ENCODE data around the gene MCEE. TPM values are rescaled to one million over a fixed set of nuclear protein-coding genes. Genes with fewer than 3 reads are reported as not detected.

Gene MCEE
- total RNA-seq, 1 donor = 18.8 TPM

- TF ChIP-seq, protein P1, sequence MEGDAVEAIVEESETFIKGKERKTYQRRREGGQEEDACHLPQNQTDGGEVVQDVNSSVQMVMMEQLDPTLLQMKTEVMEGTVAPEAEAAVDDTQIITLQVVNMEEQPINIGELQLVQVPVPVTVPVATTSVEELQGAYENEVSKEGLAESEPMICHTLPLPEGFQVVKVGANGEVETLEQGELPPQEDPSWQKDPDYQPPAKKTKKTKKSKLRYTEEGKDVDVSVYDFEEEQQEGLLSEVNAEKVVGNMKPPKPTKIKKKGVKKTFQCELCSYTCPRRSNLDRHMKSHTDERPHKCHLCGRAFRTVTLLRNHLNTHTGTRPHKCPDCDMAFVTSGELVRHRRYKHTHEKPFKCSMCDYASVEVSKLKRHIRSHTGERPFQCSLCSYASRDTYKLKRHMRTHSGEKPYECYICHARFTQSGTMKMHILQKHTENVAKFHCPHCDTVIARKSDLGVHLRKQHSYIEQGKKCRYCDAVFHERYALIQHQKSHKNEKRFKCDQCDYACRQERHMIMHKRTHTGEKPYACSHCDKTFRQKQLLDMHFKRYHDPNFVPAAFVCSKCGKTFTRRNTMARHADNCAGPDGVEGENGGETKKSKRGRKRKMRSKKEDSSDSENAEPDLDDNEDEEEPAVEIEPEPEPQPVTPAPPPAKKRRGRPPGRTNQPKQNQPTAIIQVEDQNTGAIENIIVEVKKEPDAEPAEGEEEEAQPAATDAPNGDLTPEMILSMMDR (IDR thresholded peaks at IDR 0.05; ENCODE audit: insufficient read depth, low read length) = no peak
- peak; percentile 97 for DNase-seq (ENCODE audit: low read depth)
- peak within 1 kb of the TSS; percentile 99 for H3K4me3 ChIP-seq (ENCODE audit: low read depth, low read length)
Observed at GRCh38 chr2:71068218-71069035, 61.6 kb downstream of the MCEE start, which contains the start of gene NAGK. Gene NAGK (plus strand): TSS chr2:71068648. CDS start chr2:71068684, 36 bp downstream.

GRCh38 chr2:71067567-71068217 is 62.3 kb downstream of the MCEE start:
- peak overlapping the region; percentile 99 for H3K4me3 ChIP-seq (ENCODE audit: low read depth, low read length)
- DNase-seq (ENCODE audit: low read depth) = no peak
- TF ChIP-seq, protein P1 (IDR thresholded peaks at IDR 0.05; ENCODE audit: insufficient read depth, low read length) = no peak

GRCh38 chr2:71066856-71067255 is 63.2 kb downstream of the MCEE start:
- DNase-seq (ENCODE audit: low read depth) = no peak
- no peak overlapping the region for H3K4me3 ChIP-seq (ENCODE audit: low read depth, low read length)
- TF ChIP-seq, protein P1 (IDR thresholded peaks at IDR 0.05; ENCODE audit: insufficient read depth, low read length) = no peak

GRCh38 chr2:71064754-71065621 is 65.0 kb downstream of the MCEE start:
- H3K4me3 ChIP-seq (ENCODE audit: low read depth, low read length) = no peak overlapping the region
- TF ChIP-seq, protein P1 (IDR thresholded peaks at IDR 0.05; ENCODE audit: insufficient read depth, low read length) = no peak
- peak; percentile 27 for DNase-seq (ENCODE audit: low read depth)

DNA sequence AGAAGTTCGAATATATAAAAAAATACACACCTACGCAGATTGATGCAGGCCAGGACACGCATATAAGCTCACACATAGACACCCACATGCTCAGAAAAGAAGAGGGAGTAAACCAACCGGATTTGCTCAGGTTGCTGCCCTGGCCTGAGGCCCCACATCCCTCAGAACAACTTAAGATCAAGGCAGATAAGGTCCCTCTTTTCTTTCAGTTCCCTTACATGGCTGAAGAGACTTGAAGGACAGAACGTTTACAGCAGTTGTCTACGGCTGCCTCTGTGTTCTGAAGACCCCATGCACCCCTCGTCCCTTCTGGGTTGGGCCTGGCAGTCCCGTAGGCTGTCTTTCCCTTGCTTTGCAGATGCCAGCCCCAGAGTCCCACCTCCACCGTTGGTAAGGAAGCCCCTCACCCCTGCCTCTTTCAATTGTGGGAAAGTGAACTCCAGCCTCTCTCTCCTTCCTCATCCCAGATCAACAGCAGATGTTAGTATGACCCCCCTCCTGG is 65.9 kb downstream of the MCEE start:
- DNase-seq (ENCODE audit: low read depth) = no peak
- TF ChIP-seq, protein P1 (IDR thresholded peaks at IDR 0.05; ENCODE audit: insufficient read depth, low read length) = no peak
- no peak overlapping the region for H3K4me3 ChIP-seq (ENCODE audit: low read depth, low read length)

DNA sequence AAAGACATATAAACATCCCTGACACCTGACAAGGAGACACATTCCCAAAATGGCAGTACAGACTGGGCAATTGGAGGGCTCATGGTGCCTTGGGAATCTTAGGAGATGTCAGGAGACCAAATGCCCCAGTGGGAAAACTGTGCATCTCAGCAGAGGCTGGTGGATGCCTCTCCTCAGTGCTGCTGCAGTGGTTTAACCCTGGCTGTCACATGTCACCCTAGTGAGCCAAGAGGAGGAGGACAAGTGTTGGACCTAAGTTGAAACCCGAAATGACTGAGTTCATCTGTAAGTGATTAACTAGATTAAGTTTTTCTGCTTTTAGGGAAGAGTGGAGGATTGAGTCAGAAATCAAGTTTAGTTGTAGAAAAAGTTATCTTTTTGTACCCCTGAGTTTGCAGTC is 66.8 kb downstream of the MCEE start:
- TF ChIP-seq, protein P1 (IDR thresholded peaks at IDR 0.05; ENCODE audit: insufficient read depth, low read length) = no peak
- no peak for DNase-seq (ENCODE audit: low read depth)
- no peak overlapping the region for H3K4me3 ChIP-seq (ENCODE audit: low read depth, low read length)
